ENCODE data around the gene SLC22A14.
"Not testable (repeated sequence)": the region's sequence is repeated elsewhere in the genome, so short reads cannot be mapped to it uniquely, and the experiment has no call there.

Gene SLC22A14

GRCh38 chr3:38314112-38314763 lies 32.1 kb downstream of the SLC22A14 start:
- DNase-seq = no peak

GRCh38 chr3:38314764-38315487 lies 32.8 kb downstream of the SLC22A14 start:
- no peak for DNase-seq

GRCh38 chr3:38315488-38316230 lies 33.6 kb downstream of the SLC22A14 start:
- DNase-seq = no peak

- no peak for DNase-seq
Measured at GRCh38 chr3:38316356-38317191, 34.5 kb downstream of the SLC22A14 start.

- DNase-seq = no peak
Measured at GRCh38 chr3:38317192-38317759, 35.2 kb downstream of the SLC22A14 start.

GRCh38 chr3:38318766-38319671 lies 36.9 kb downstream of the SLC22A14 start:
- no peak for DNase-seq

- not testable (repeated sequence) for DNase-seq
Measured at GRCh38 chr3:38320638-38321037, 38.5 kb downstream of the SLC22A14 start.

GRCh38 chr3:38323060-38323459 lies 41.0 kb downstream of the SLC22A14 start:
- no peak for DNase-seq

- DNase-seq = no peak
Measured at GRCh38 chr3:38325256-38325655, 43.2 kb downstream of the SLC22A14 start.

GRCh38 chr3:38327335-38328009 lies 45.4 kb downstream of the SLC22A14 start:
- no peak for DNase-seq

- DNase-seq = no peak
Measured at GRCh38 chr3:38331257-38332022, 49.3 kb downstream of the SLC22A14 start.

GRCh38 chr3:38332201-38332600 lies 50.1 kb downstream of the SLC22A14 start:
- no peak for DNase-seq

- DNase-seq = no peak
Measured at GRCh38 chr3:38334142-38335055, 52.3 kb downstream of the SLC22A14 start.

- no peak for DNase-seq
Measured at GRCh38 chr3:38335263-38335662, 53.2 kb downstream of the SLC22A14 start.

- no peak for DNase-seq
Measured at GRCh38 chr3:38337703-38338102, 55.6 kb downstream of the SLC22A14 start.

- DNase-seq = no peak
Measured at GRCh38 chr3:38343797-38344594, 61.9 kb downstream of the SLC22A14 start.

- DNase-seq = no peak
Measured at GRCh38 chr3:38345879-38346586, 63.9 kb downstream of the SLC22A14 start.

Data from effector CD8-positive, alpha-beta T cell (primary cell).